CD1c-positive myeloid dendritic cell (primary cell): ENCODE data around the gene RAMP3.

Source experiments
- DNase-seq: peaks from one replicate; pipeline ENCODE4 v3.0.0-alpha.2; 2016; ENCODE audit errors: extremely low spot score

The RAMP3 gene

GRCh38 chr7:45179666-45180065 is 22.1 kb downstream of the RAMP3 start:
- DNase-seq = no peak

- no peak for DNase-seq
Measured at GRCh38 chr7:45180084-45180986, 22.7 kb downstream of the RAMP3 start.

GRCh38 chr7:45181286-45181960 is 23.8 kb downstream of the RAMP3 start:
- DNase-seq = no peak

DNA sequence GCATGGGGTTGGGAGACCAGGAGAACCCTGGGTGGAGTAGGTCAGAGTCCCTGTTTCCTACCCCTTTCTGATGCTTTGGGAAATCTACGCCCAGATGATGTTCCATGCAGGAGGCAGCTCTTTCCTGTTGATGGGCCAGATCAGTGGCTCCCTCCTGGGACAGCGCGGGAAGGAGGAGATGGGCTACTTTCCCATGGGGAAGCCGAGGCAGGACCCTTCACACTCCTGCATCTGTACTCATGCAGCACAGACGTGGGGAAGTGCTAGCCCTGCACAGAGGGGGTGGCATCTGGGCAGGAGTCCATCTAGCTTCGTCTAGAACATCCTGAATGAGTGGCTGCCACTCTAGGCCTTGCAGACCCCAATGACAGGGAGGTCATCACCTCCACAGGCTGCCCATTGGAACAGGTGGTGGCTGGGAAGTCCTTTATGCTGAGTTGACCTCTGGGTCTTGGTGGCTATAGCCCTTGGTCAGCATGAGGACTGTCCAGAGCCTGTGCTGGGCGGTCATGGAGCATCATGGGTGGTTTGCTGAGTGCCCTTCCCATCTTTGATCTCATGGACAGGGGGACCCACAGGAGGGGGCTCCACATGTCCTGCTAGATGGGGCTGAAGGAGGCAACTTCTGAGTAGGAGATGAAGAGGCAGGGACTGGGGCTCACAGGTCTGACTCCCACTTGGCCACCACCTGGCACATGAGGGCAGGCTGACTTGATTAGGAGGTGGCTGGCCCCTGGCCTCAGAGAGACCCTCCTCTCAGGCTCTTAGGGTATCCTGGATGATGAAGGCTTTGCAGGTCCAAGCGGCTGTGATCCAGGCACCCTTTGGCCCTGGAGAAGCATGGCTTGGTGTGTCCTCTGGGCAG is 24.6 kb downstream of the RAMP3 start:
- DNase-seq = no peak

GRCh38 chr7:45182856-45183710 is 25.5 kb downstream of the RAMP3 start:
- DNase-seq = no peak

GRCh38 chr7:45183711-45184210 is 26.2 kb downstream of the RAMP3 start:
- DNase-seq = no peak

- no peak for DNase-seq
Measured at GRCh38 chr7:45184326-45185027, 26.9 kb downstream of the RAMP3 start.

DNA sequence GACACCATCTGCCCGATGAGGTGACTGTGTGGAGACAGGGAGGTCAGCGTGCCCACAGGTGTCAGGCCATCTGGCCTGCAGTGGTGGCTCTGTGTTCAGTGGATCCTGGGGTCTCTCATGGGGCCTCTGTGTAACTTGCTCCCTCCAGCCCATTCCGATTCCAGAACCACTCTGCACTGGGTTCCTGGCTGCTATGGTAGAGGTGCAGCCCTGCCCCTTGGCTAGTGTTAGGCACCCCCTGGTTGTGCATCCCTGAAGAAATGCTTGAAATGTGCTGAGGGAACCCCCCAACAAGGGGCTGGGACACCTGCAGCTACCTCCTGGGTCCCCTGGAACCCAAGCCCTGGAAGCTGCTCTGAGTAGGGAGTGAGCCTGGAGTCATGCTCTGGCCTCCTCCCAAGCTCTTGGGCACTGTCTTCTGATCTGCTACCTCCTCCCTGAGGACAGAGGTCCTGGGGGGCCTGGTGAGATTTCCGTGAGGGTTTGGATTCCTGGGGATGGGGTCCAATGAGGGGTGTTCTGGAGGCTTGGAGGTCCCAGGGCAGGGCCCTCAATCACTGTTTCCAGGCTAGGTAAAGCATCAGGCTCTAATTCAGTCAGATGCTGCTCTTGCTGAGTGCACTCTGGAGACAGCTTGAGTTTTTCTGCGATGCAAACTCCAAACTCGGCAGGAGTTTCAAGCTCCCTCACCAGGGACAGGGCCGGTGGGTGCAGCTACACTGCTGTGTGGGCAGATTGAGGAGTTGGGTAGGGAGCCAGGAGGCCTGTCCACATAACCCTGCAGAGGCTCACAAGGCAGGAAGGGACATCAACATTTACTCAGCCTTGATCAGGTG is 27.7 kb downstream of the RAMP3 start:
- no peak for DNase-seq

- DNase-seq = no peak
Measured at GRCh38 chr7:45185864-45186250, 28.3 kb downstream of the RAMP3 start.

DNA sequence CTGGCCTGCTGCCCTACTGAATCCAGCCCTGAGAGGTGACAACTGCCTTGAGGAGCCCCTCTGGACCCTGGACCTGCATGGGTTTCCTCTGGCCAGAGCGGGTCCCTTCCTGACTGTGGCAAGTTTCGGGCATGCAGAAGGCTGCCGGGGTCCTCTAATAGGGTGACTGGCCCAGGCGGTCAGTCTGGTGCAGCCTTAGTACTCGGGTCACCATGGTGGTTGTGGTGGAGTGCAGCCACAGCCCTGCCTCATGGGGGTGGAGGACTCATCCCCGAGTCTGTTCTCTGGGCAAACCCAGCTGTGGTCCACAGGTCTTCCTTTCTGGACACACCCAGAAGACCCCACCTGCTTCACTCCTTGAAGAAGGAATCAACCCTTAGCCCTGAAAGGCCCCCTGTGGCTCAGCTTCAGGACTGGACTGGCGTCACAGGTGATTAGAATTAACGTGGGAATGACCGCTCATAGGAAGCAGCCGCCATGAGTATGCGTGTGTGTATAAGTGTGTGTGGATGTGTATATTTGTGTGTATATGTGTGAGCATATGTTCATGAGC is 28.7 kb downstream of the RAMP3 start:
- DNase-seq = no peak

DNA sequence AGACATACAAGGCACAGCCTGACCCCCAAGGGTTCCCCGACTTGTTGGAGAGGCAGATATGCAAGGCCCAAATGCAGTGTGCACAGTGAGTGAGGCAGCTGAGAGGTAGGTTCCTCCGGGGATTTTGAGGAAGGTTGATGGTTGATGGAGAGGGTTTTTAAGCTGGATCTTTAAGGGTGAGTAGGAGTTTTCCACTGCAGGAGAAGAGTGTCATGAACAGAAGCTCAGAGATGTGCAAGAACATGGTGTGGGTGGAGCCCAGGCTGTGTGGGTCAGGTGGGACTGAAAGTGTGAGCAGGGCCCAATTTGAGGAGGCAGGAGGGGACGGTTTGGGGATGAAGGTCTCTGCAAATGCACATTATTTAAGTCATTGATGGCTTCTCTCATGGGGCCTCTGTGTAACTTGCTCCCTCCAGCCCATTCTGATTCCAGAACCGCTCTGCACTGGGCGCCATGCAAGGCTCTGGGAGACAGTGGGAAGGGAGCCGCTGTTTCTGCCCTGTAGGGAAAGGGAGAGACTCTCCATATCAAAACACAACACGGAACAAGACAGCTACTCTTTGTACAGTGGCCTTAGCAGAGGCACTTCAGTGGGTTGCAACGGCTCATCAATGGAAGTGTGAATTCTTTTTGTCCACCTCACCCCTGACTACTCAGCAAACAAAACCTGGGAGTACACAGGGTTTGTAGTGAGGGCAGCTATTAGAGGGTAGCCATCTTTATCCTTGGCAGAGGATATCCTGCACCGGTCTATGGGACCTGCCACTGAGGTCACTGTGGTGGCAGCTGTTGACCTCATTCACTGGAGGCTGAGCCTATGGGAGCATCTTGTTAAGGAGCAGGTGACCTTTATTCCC is 29.7 kb downstream of the RAMP3 start:
- no peak for DNase-seq

GRCh38 chr7:45187946-45188411 is 30.4 kb downstream of the RAMP3 start:
- no peak for DNase-seq

DNA sequence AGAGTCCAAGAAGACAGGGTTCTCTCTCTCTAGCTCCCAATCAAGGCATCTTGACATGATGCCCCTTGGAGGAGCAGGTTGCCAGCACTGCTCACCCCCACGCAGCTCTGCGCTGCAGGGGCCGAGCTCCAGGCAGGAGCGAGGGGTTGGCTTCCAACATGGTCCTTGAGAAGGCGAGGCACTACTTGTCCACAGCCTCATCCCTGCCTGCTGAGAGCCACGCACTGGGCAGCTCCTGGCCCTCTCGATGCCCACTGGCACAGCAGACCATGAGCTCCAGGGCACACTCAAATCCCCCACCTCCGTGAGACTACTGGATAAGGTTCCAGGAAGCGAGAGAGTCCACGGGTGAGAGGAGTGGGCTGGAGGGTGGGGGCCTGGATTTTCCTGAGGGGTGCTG is 31.1 kb downstream of the RAMP3 start:
- no peak for DNase-seq

- DNase-seq = no peak
Measured at GRCh38 chr7:45189151-45189970, 31.8 kb downstream of the RAMP3 start.

- DNase-seq = no peak
Measured at GRCh38 chr7:45190406-45191165, 33.0 kb downstream of the RAMP3 start.

- DNase-seq = no peak
Measured at GRCh38 chr7:45191396-45191795, 33.8 kb downstream of the RAMP3 start.
